ENCODE results near the gene PPP3CA.

PPP3CA gene

GRCh38 chr4:101346351-101347266, 717 bp downstream of the PPP3CA start:
- peak overlapping the region; percentile 87 for H3K4me3 ChIP-seq (ENCODE audit: low read depth, low read length)
- peak; percentile 74 for DNase-seq (ENCODE audit: low read depth)

GRCh38 chr4:101345596-101346350, 1.6 kb downstream of the PPP3CA start:
- TF ChIP-seq CTCF (conservative IDR thresholded peaks at IDR 0.05; ENCODE audit: low read depth, low read length), result peak; percentile 21
- H3K4me3 ChIP-seq (ENCODE audit: low read depth, low read length), result peak overlapping the region; percentile 87
- peak; percentile 54 for DNase-seq (ENCODE audit: low read depth)

More at GRCh38 chr4:101346351-101347266, 717 bp downstream of the PPP3CA start:
- TF ChIP-seq CTCF (conservative IDR thresholded peaks at IDR 0.05; ENCODE audit: low read depth, low read length), result no peak

- DNase-seq (ENCODE audit: low read depth), result peak; percentile 55
- peak overlapping the region; percentile 87 for H3K4me3 ChIP-seq (ENCODE audit: low read depth, low read length)
- TF ChIP-seq CTCF (conservative IDR thresholded peaks at IDR 0.05; ENCODE audit: low read depth, low read length), result no peak
Observed at GRCh38 chr4:101345271-101345595, 2.1 kb downstream of the PPP3CA start.

GRCh38 chr4:101339332-101339731, 8.0 kb downstream of the PPP3CA start:
- no peak overlapping the region for H3K4me3 ChIP-seq (ENCODE audit: low read depth, low read length)
- no peak for DNase-seq (ENCODE audit: low read depth)
- no peak for TF ChIP-seq CTCF (conservative IDR thresholded peaks at IDR 0.05; ENCODE audit: low read depth, low read length)

GRCh38 chr4:101337688-101338087, 9.6 kb downstream of the PPP3CA start:
- TF ChIP-seq CTCF (conservative IDR thresholded peaks at IDR 0.05; ENCODE audit: low read depth, low read length), result no peak
- H3K4me3 ChIP-seq (ENCODE audit: low read depth, low read length), result no peak overlapping the region
- DNase-seq (ENCODE audit: low read depth), result peak; percentile 66

GRCh38 chr4:101334963-101335572, 12.3 kb downstream of the PPP3CA start:
- H3K4me3 ChIP-seq (ENCODE audit: low read depth, low read length), result no peak overlapping the region
- no peak for TF ChIP-seq CTCF (conservative IDR thresholded peaks at IDR 0.05; ENCODE audit: low read depth, low read length)
- DNase-seq (ENCODE audit: low read depth), result peak; percentile 52

Data from choroid plexus epithelial cell (primary cell).